GOT3 (cell line): Measurements from ENCODE around the gene CRTC1.

ENCODE experiments used
- DNase-seq: peaks from one replicate; lab custom pipeline; 2025; ENCODE audit warnings: mixed read lengths; lab: John Stamatoyannopoulos, UW

CRTC1 gene

GRCh38 chr19:18651733-18652132, 31.7 kb upstream of the CRTC1 start:
- DNase-seq = no peak

DNA sequence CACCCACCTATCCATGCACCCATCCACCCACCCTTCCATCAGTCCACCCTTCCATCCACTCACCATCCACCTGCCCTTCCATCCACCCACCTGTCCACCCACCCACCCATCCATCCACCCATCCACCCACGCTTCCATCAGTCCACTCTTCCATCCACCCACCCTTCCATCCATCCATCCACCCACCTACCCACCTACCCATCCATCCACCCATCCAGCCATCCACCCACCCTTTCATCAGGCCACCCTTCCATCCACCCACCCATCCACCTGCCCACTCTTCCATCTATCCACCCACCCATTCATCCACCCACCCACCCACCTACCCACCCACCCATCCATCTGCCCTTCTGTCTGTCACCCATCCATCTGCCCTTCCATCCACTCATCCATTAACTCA, 29.6 kb upstream of the CRTC1 start:
- DNase-seq = no peak

DNA sequence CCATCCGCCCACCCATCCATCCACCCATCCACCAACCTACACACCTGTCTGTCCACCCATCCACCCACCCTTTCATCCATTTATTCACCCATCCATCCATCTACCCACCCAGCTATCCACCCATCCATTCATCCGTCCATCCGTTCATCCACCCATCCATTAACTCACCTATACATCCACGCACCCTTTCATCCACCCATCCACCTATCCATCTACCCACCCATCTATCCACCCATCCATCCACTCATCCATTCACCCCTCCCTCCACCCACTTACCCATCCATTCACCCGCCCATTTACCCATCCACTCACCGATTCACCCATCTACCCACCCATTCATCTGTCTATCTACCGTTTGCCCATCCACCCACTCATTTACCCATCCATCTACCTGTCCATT, 29.0 kb upstream of the CRTC1 start:
- no peak for DNase-seq

- no peak for DNase-seq
Observed at GRCh38 chr19:18655173-18655844, 28.2 kb upstream of the CRTC1 start.

DNA sequence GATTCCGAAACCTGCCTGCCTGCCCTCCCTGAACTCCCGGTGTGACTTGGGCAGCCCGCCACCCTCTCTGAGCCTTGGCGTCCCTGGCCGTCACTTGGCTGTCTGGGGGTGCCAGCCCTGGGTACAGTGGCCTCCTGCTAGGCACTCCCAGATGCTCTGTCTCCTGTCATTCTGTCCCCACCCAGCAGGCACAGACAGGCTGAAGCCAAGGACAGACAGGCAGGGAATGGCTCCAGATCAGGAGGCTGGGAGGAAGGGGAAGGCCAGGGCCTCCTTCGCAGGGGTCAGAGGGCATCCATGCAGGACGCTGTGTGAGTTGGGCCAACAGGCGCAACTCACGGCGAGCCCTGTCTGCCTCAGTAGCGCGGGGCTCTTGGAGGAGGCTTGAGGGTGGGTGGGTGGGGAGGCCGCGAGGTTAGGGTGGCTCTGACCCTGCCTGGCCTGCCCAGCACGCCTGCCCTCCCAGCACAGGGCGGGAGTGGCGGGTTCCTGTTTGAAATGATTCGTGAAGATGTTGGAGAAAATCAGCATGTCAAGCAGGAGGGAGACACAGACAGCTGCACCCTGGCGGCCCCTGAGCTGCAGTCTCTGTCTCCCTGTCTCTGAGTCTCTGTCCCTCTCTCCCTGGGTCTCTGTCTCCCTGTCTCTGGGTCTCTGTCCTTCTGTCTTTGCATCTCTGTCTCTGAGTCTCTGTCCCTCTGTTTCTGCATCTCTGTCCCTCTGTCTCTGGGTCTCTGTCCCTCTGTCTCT, 27.0 kb upstream of the CRTC1 start:
- no peak for DNase-seq

DNA sequence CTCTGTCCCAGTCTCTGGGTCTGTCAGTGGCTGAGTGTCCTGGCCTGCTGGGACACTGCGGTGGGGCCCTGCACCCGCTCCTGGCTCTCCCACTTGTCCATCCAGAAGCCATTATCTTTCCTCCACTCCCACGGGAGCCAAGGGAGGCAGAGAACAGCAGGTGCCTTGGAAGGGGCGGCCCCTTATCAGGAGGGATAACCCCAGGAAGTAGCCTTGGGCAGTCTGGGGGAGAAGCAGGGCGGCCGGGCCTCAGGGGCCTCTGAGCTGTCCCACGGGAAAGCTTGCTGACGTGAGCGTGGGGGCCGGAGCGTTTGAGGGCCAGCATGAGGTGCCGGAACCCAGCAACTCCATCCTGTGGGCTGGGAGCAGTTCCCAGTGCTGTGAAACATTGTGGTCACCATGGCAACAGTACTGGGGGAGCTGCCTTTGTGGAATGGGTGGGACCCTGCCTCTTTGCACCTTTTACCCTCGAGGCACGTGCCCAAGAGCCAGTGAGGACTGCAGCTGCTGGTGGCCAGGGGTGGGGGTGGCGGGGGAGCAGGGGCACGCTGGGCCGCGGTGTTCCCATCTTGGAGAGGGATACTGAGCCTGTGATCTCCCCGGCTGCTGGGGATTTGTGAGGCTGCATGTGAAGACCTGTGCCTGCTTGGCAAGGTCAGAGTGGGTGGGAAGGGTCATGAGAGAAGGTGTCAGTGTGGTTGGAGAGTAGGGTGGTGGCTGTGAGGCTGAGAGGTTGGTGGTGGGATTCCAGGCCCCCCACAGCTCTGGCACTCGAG, 25.7 kb upstream of the CRTC1 start:
- DNase-seq = no peak

GRCh38 chr19:18658366-18658855, 25.1 kb upstream of the CRTC1 start:
- no peak for DNase-seq

GRCh38 chr19:18659281-18660050, 24.0 kb upstream of the CRTC1 start:
- DNase-seq = no peak

DNA sequence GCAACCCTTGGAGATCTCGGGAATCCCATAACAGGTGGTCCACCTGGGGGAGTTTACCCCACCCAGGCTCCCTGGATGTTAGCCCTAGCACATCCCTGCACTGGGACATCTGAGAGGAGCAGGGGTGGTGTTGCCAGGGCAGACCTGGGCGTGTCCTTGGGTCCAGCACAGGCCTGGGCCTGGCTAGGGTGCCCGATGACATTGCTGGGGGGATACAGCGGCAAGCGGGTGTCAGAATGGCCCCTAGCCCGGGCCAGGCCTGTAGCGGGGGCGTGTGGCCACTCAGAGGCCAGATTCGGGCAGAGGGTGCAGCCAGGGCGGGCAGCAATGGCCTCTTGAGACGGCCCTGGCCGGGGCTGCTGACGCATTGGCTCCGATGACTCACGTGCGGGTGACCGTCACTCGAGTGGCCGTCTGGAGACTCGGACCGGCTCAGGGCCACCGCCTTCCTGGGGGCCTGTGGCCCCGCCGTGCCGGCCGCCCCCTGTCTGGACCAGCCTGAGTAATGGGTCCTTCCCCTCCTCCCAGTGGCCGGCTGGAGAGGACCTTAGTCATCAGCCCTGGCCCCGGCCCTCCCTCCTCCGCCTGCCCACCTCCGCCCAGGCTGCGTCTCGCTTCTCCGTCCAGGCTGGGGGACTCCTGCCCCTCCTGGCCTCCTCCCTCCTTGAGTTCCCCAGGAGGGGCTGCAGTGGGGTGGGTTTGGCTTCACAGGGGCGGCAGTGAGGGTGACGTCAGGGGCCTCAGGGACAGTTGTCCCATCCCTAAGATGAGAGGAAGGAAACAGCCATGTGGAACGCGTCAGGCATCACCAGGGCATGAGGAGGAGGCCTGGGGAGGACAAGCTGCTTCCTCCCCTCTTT, 23.2 kb upstream of the CRTC1 start:
- peak; percentile 30 for DNase-seq

GRCh38 chr19:18660939-18661670, 22.4 kb upstream of the CRTC1 start:
- DNase-seq = no peak

DNA sequence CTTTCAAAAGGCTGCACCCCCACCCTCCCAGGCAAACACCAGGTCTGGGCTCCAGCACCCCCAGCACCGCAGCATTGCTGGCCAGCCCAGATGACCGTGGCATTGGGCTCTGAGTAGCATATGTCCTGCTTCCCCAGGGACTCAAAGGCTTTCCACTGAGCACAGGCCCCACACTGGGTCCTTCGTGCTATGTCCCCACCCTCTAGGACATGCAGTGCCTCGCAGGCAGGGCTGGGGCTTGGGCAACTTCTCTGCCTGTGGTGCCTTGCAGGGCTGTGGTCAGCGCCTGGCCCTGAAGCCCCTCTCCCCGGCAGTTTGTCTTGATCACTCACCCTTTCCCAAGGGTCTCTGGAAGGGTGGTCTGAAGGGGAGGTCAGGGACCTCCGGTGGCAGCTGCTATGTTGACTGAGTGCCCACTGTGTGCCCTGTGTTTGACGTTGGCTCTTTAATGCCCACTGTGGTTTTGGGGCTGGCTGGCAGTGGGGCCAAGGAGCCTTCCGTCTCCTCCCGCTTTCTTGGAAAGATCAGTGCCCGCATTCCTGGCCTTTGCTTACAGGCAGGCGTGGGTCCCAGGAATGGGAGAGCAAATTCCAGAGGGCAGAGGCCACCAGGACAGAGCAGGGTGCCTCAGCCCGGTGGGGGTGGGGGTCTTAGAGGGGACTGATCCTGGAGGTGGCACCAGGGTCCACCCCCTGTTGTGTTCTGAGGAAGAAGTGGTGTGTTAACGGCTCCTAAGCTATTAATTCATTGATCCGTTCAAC, 20.3 kb upstream of the CRTC1 start:
- DNase-seq = no peak

DNA sequence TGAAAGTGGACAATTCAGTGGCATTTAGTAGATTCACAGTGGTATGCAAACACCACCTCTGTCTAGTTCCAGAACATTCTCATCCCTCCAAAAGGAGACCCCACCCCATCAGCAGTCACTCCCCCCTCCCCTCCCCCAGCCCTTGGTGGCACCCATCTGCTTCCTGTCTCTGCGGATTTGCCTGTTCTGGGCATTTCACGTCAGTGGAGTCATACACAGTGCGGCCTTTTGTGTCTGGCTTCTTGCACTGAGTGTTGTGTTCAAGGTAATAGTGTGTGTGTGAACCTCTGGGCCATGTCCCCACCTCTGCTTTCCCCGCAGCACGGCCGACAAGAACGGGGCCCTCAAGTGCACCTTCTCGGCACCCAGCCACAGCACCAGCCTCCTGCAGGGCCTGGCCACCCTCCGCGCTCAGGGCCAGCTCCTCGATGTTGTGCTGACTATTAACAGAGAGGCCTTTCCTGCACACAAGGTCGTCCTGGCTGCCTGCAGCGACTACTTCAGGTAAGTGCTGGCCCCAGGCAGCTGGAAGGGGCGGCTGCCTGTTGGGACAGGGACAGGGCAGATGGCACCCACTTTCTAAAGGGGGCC, 19.4 kb upstream of the CRTC1 start:
- DNase-seq = no peak

DNA sequence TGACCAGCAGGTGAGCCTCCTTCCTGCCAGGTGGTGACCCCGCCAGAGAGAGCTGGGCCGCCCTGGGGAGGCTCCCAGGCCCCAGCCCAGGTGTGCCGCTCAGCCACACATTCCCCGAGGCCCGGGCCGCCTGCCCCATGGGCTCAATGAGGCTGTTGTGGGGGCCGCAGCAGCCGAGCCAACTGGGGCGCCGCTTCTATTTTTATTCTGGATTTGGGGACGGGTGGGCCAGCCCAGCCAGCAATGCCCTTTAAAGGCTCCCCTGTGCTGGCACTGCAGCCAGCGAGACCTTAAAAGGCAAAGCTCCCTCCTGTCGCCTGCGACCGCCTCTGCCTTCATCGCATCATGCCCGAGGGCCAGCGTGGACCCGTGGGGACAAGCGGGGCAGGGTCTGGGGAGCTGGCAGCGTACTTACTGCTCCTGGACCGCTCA, 17.7 kb upstream of the CRTC1 start:
- no peak for DNase-seq

DNA sequence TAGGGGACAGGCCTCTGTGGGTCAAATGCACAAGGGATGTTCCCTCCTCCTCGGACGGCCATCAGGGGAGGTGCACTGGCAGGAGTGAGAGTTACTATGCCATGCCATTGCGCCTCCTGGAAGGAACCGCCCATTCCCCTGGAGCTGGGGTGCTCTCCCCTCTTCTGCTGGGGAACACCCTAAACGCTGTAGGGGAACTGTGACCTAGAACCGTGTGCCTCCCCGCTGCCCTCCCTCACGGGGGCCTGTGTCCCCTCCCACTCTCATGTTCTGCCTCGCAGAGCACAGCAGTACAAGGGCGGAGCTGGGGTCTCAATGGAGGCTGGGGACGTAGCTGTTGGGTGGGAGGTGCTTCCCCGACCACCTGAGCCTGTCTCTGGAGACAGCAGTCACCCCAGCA, 17.2 kb upstream of the CRTC1 start:
- no peak for DNase-seq

DNA sequence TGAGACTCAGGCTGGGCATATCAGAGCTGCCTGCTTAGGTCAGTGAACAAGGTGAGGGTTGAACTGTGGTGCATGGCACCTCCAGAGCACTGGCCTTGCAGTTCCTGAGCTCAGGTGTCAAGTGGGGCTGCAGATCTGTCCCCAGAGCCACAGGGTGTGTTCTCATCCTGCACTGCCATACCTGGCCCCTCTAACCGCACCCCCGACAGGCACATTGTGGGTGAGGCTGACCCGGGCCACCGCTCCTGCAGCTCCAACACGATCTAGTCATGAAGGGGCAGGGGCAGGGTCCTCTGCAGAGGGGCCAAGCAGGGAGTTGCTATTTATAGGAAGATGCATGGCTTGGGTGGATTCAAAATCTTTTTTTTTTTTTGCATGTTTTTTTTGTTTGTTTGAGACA, 16.7 kb upstream of the CRTC1 start:
- DNase-seq = no peak

- DNase-seq = no peak
Observed at GRCh38 chr19:18667531-18668251, 15.8 kb upstream of the CRTC1 start.

DNA sequence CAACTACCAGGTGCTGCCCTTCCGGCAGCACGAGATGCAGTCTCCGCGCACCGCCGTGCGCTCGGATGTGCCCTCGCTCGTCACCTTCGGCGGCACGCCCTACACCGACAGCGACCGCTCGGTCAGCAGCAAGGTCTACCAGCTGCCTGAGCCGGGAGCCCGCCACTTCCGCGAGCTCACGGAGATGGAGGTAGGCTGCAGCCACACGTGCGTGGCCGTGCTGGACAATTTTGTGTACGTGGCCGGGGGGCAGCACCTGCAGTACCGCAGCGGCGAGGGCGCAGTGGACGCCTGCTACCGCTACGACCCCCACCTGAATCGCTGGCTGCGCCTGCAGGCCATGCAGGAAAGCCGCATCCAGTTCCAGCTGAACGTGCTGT, 15.2 kb upstream of the CRTC1 start:
- DNase-seq = no peak

GRCh38 chr19:18668744-18669523, 14.5 kb upstream of the CRTC1 start:
- no peak for DNase-seq
